OCI-LY3 (cell line): Measurements from ENCODE around the gene PHF14.

Experiments
- H2AFZ ChIP-seq: fragments of 200-600, 300-600 bp; shearing (Covaris generic); 2 replicates; pipeline ENCODE4 v1.6.0; 2014; ENCODE audit warnings: antibody characterized with exemption, low read depth, low read length
- H3K27ac ChIP-seq: fragments of 200-600, 300-600 bp; sonication (generic); 2 replicates; pipeline ENCODE4 v1.5.1; 2014; ENCODE audit warnings: mild to moderate bottlenecking, low read length, moderate library complexity, mixed read lengths
- H3K27me3 ChIP-seq: fragments of 200-600, 300-600 bp; sonication (generic); 2 replicates; pipeline ENCODE4 v1.6.1; 2014; ENCODE audit warnings: low read depth, low read length, mixed read lengths
- H3K36me3 ChIP-seq: fragments of 200-600, 300-600 bp; sonication (generic); replicated peaks from 2 replicates; pipeline ENCODE3; 2014; ENCODE audit warnings: low read depth, low read length, mixed read lengths
- H3K4me1 ChIP-seq: fragments of 300-600, 200-600 bp; sonication (generic); 2 replicates; pipeline ENCODE4 v1.6.1; 2014; ENCODE audit warnings: low read length, mixed read lengths
- H3K4me2 ChIP-seq: fragments of 200-600, 300-600 bp; sonication (generic); 2 replicates; pipeline ENCODE4 v1.6.1; 2014; ENCODE audit warnings: low read length, mixed read lengths
- H3K4me3 ChIP-seq: fragments of 300-600, 200-600 bp; sonication (generic); 2 replicates; pipeline ENCODE4 v1.5.1; 2014; ENCODE audit warnings: antibody characterized with exemption, mild to moderate bottlenecking, low read length, moderate library complexity
- H3K79me2 ChIP-seq: fragments of 300-600, 200-600 bp; shearing (Covaris generic); 2 replicates; pipeline ENCODE4 v1.6.1; 2014; ENCODE audit warnings: mild to moderate bottlenecking, low read length, mixed read lengths
- H3K9ac ChIP-seq: fragments of 300-600, 200-600 bp; shearing (Covaris generic); 2 replicates; pipeline ENCODE4 v1.6.0; 2014; ENCODE audit warnings: mild to moderate bottlenecking, low read length, moderate library complexity
- H3K9me3 ChIP-seq: fragments of 200-600, 300-600 bp; shearing (Covaris generic); 2 replicates; pipeline ENCODE4 v1.6.1; 2014; ENCODE audit warnings: low read length, mixed read lengths; ENCODE audit not compliant: insufficient read depth
- H4K20me1 ChIP-seq: fragments of 200-600, 300-600 bp; sonication (generic); 2 replicates; pipeline ENCODE4 v1.6.1; 2016; ENCODE audit warnings: low read length, mixed read lengths; ENCODE audit not compliant: insufficient read depth
- CTCF ChIP-seq: fragments of 200-600, 300-600 bp; sonication (generic); IDR thresholded peaks from 2 replicates; pipeline ENCODE4 v1.5.1; 2014; ENCODE audit warnings: antibody characterized with exemption, low read length, low read depth
- EZH2phosphoT487 ChIP-seq: fragments of 200-600 bp; shearing (Covaris generic); IDR thresholded peaks from 2 replicates; pipeline ENCODE4 v1.6.1; 2018; ENCODE audit warnings: antibody characterized with exemption, mixed run types, low read depth

PHF14 gene

DNA sequence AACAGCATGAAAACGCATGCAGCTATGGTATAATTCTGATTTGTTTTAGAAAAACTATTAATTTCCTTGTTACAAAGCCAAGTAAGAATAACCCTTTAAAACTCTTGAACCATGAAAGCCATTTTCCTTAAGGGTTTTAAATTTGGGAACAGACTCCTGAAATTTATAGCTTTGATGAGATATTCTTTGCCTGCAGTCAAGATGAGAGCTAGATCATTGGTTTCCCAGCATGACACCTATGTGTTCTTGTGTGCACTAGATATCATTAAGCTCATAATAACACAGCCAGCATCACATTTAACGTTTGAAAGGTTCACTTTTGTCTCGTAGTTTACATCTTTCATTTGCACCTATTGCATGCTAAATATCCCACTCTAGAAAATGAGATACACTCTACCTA is 202.2 kb downstream of the PHF14 start:
- H3K27me3 ChIP-seq: no peaks in the 10 kb centered on the region
- no peak overlapping the region for H3K27ac ChIP-seq
- H3K9me3 ChIP-seq: no peaks in the 10 kb centered on the region
- H4K20me1 ChIP-seq: no peaks in the 10 kb centered on the region
- peaks cover 15% of the 10 kb centered on the region for H3K4me1 ChIP-seq
- no peak overlapping the region for H3K4me3 ChIP-seq
- H3K79me2 ChIP-seq: no peaks in the 10 kb centered on the region
- H3K36me3 ChIP-seq: no peaks in the 10 kb centered on the region
- H3K9ac ChIP-seq: no peak overlapping the region
- no peak for TF ChIP-seq CTCF
- TF ChIP-seq EZH2phosphoT487: no peak
- H2AFZ ChIP-seq: no peak overlapping the region
- H3K4me2 ChIP-seq: no peak overlapping the region

DNA sequence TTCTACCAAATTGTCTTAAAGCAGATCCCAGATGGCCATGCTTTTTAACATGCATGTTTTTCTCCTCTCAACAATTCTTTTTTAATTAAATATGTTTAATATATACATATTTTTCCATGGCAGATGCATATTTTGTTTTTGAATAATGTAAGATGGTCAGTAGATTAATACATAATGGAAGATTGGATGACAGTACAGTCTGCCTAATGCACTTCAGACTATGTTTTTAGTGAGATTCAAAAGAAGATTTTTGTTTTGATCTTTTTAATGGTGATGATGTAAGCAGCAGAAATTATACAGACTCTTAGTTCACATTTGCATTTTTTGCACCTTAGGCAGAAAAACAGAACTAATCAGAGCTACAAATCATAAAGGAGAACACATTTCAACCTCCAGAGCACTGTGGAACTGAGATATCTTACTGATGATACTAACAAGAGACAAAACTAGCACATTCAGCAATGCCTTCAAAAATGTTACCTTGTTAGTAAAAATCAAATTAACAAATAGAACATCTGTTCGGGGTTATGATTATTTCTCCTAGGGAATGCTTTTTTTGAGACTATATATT is 203.4 kb downstream of the PHF14 start:
- H3K4me1 ChIP-seq: peaks cover 5% of the 10 kb centered on the region
- no peak overlapping the region for H3K27ac ChIP-seq
- H4K20me1 ChIP-seq: no peaks in the 10 kb centered on the region

DNA sequence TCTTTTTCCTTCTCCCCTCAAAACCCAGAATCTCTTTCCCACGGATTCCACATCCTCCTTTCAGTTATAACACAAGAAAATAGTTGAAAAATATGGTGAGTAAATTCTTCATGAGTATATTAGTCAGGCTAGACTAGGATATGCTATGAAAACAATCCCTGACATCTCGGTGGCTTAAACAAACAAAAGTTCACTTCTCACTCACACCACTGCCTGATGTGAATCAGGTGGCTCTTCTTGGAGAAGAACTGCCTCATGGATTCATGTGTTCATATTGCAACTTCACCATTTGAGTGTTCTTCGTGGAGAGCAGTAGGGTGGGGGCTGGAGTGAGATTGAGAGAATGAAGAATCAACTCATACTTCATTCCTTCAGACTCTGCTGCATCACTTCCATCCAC is 204.1 kb downstream of the PHF14 start:
- no peak overlapping the region for H3K27ac ChIP-seq
- H3K36me3 ChIP-seq: no peaks in the 10 kb centered on the region
- no peak overlapping the region for H2AFZ ChIP-seq
- H3K9me3 ChIP-seq: no peaks in the 10 kb centered on the region
- no peaks in the 10 kb centered on the region for H3K27me3 ChIP-seq
- no peak overlapping the region for H3K9ac ChIP-seq
- H3K4me2 ChIP-seq: no peak overlapping the region
- TF ChIP-seq CTCF (no peak), EZH2phosphoT487 (no peak)
- no peaks in the 10 kb centered on the region for H4K20me1 ChIP-seq
- no peaks in the 10 kb centered on the region for H3K79me2 ChIP-seq
- H3K4me1 ChIP-seq: peaks cover 5% of the 10 kb centered on the region
- no peak overlapping the region for H3K4me3 ChIP-seq

More for the DNA sequence above, 203.4 kb downstream of the PHF14 start:
- H3K36me3 ChIP-seq: no peaks in the 10 kb centered on the region
- TF ChIP-seq EZH2phosphoT487 (no peak), CTCF (no peak)
- no peaks in the 10 kb centered on the region for H3K79me2 ChIP-seq
- H3K9me3 ChIP-seq: no peaks in the 10 kb centered on the region
- H3K27me3 ChIP-seq: no peaks in the 10 kb centered on the region
- no peak overlapping the region for H3K9ac ChIP-seq
- no peak overlapping the region for H3K4me2 ChIP-seq
- H3K4me3 ChIP-seq: no peak overlapping the region
- H2AFZ ChIP-seq: no peak overlapping the region

- Histone ChIP-seq H4K20me1 (no peaks in the 10 kb centered on the region), H3K9ac (no peak overlapping the region), H3K4me3 (no peak overlapping the region), H3K27ac (no peak overlapping the region), H3K4me2 (no peak overlapping the region), H3K36me3 (no peaks in the 10 kb centered on the region), H3K9me3 (no peaks in the 10 kb centered on the region), H3K4me1 (no peaks in the 10 kb centered on the region), H2AFZ (no peak overlapping the region), H3K79me2 (no peaks in the 10 kb centered on the region), H3K27me3 (no peaks in the 10 kb centered on the region)
- TF ChIP-seq CTCF: no peak
- TF ChIP-seq EZH2phosphoT487: no peak
Measured at GRCh38 chr7:11181590-11181989, 207.9 kb downstream of the PHF14 start.
